PFSK-1 (cell line): Measurements from ENCODE around the gene ZNF669.

Experiments used
- FOXP2 ChIP-seq: optimal IDR thresholded peaks from 2 replicates; pipeline ENCODE3; 2011; ENCODE audit warnings: borderline replicate concordance, control low read depth, inconsistent platforms; ENCODE audit not compliant: insufficient read depth; ENCODE audit errors: extremely low read length, extremely low read depth
- POLR2AphosphoS5 ChIP-seq: IDR thresholded peaks from 2 replicates; pipeline ENCODE4 v1.6.1; 2012; ENCODE audit warnings: low read depth, mild to moderate bottlenecking, control low read depth, low read length, moderate library complexity
- SIN3A ChIP-seq: IDR thresholded peaks from 2 replicates; pipeline ENCODE4 v1.6.1; 2012; ENCODE audit warnings: mild to moderate bottlenecking, low read length, moderate library complexity, borderline replicate concordance; ENCODE audit not compliant: insufficient read depth
- TAF1 ChIP-seq: IDR thresholded peaks from 2 replicates; pipeline ENCODE4 v1.6.1; 2012; ENCODE audit warnings: low read length, control low read depth, borderline replicate concordance; ENCODE audit not compliant: insufficient read depth
- TF ChIP-seq, protein P1 (sequence below), 2 experiments: IDR thresholded peaks; 2 replicates each; pipeline versions ENCODE4 v1.6.1 to v1.8.0; 2011 to 2012; ENCODE audit warnings: low read depth in 2 of 2, low read length in 2 of 2, control low read depth in 1 of 2, inconsistent platforms in 1 of 2, mild to moderate bottlenecking in 1 of 2, moderate library complexity in 1 of 2; ENCODE audit not compliant: insufficient read depth in 1 of 2

The ZNF669 gene

DNA sequence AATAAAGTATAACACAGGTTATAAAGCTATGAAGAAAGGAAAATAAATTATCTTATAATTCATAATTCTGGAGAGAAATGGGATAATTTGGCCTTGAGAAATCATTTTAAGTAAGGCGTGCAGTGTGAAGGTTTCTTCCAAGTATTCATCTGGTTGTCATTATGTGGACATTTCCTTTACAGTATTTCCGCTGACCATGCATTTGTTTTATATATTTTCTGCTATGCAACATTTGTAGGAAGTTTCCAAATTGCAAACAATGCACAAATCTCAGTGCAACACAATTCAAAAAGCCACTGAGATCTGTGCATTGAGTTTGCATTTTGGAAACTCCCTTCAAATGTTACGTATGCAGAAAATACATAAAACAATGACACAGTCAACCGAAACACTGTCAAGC is 43.4 kb downstream of the ZNF669 start:
- no peak for TF ChIP-seq FOXP2
- TF ChIP-seq POLR2AphosphoS5, result no peak
- TF ChIP-seq, protein P1, sequence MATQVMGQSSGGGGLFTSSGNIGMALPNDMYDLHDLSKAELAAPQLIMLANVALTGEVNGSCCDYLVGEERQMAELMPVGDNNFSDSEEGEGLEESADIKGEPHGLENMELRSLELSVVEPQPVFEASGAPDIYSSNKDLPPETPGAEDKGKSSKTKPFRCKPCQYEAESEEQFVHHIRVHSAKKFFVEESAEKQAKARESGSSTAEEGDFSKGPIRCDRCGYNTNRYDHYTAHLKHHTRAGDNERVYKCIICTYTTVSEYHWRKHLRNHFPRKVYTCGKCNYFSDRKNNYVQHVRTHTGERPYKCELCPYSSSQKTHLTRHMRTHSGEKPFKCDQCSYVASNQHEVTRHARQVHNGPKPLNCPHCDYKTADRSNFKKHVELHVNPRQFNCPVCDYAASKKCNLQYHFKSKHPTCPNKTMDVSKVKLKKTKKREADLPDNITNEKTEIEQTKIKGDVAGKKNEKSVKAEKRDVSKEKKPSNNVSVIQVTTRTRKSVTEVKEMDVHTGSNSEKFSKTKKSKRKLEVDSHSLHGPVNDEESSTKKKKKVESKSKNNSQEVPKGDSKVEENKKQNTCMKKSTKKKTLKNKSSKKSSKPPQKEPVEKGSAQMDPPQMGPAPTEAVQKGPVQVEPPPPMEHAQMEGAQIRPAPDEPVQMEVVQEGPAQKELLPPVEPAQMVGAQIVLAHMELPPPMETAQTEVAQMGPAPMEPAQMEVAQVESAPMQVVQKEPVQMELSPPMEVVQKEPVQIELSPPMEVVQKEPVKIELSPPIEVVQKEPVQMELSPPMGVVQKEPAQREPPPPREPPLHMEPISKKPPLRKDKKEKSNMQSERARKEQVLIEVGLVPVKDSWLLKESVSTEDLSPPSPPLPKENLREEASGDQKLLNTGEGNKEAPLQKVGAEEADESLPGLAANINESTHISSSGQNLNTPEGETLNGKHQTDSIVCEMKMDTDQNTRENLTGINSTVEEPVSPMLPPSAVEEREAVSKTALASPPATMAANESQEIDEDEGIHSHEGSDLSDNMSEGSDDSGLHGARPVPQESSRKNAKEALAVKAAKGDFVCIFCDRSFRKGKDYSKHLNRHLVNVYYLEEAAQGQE (IDR thresholded peaks at IDR 0.05; ENCODE audit: insufficient read depth in 1 of 2, low read depth in 2 of 2, low read length in 2 of 2), result no peak

- TF ChIP-seq, protein P1 (IDR thresholded peaks at IDR 0.05; ENCODE audit: insufficient read depth in 1 of 2, low read depth in 2 of 2, low read length in 2 of 2), result no peak
- TF ChIP-seq TAF1, result no peak
- no peak for TF ChIP-seq SIN3A
- TF ChIP-seq FOXP2, result no peak
- TF ChIP-seq POLR2AphosphoS5, result no peak
Observed at GRCh38 chr1:247056071-247056470, 48.1 kb downstream of the ZNF669 start.

- no peak for TF ChIP-seq TAF1
- no peak for TF ChIP-seq SIN3A
- TF ChIP-seq, protein P1 (IDR thresholded peaks at IDR 0.05; ENCODE audit: insufficient read depth in 1 of 2, low read depth in 2 of 2, low read length in 2 of 2), result no peak
Observed at GRCh38 chr1:247054992-247055415, 49.2 kb downstream of the ZNF669 start.
